Type B pancreatic cell (in vitro differentiated cells): Measurements from ENCODE around the gene HOXA13. TPM values are rescaled to one million over a fixed set of nuclear protein-coding genes. Genes with fewer than 3 reads are reported as not detected.
A peak's percentile ranks its signal among the peaks of the same experiment; 100 is the strongest.

Source experiments
- DNase-seq: peaks from one replicate; pipeline ENCODE4 v3.0.0; 2021; ENCODE audit warnings: mixed read lengths; ENCODE audit not compliant: unreplicated experiment; ENCODE audit errors: extremely low spot score
- H3K27ac Mint-ChIP-seq: 2 replicates; pipeline ENCODE4 v1.8.0; 2021; ENCODE audit warnings: mild to moderate bottlenecking, mixed read lengths
- H3K27me3 Mint-ChIP-seq: 2 replicates; pipeline ENCODE4 v1.8.0; 2021; ENCODE audit warnings: mixed read lengths
- H3K36me3 Mint-ChIP-seq: 2 replicates; pipeline ENCODE4 v1.8.0; 2021; ENCODE audit warnings: mixed read lengths
- H3K4me1 Mint-ChIP-seq: one replicate; pipeline ENCODE4 v1.8.0; 2021; ENCODE audit warnings: mixed read lengths; ENCODE audit not compliant: unreplicated experiment
- H3K4me3 Mint-ChIP-seq: 2 replicates; pipeline ENCODE4 v1.8.0; 2021; ENCODE audit warnings: mild to moderate bottlenecking, mixed read lengths
- H3K9me3 Mint-ChIP-seq: 2 replicates; pipeline ENCODE4 v1.8.0; 2021; ENCODE audit warnings: mixed read lengths
- CTCF ChIP-seq: fragments of 200-600 bp; sonication (generic); conservative IDR thresholded peaks from 2 replicates; pipeline ENCODE4 v1.5.0; 2021; ENCODE audit warnings: antibody characterized with exemption, mild to moderate bottlenecking
- total RNA-seq: library from RNA; stranded (reverse); gene quantifications from 2 replicates; pipeline ENCODE4 v1.2.1, GENCODE V29; 2021; ENCODE audit warnings: low replicate concordance

Gene HOXA13
- total RNA-seq, 1 donor from 2014 or later, result 0.75 TPM

DNA sequence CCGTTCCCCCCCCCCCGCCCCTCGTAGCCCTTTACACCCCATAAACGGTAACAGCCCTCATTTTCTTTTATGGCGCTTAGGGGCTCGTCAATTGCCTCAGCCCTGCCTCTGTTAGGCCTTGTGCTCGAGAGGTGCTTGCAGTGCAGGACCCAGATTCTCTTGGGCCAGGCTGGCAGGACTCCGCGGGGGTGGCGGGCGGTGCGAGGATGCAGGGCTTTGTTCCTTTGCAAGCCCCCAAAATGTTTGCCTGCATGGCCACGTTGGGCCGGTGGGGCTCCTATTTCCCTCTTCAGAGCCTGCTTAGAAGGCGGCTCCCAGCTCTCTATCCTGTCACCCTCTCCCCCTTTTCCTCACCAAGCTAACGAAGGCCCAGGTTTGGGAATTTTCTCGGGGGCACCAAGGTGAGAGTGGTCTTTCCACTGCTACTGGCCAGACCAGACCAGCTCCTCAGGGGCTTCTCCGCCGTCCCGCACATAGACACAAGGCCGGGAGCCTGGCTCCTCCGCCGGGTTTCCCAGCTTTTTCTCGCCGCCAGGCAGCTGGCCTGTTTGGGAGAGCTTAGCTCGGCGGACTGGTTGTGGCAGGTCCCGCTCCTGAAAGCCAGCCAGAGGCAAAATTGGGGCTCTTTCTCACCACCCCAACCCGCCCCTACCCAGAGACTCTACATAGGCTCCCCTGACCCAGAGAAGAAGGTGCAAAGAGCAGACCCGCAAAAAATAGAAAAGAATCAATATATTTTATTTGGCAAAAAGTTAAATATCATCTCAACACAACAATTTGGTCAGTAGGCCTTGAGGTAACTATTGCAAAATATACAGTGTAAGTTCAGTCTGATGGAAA is 38.0 kb downstream of the HOXA13 start:
- Mint-ChIP-seq H3K36me3 (peaks cover 4% of the 10 kb centered on the region), H3K4me1 (peaks cover 18% of the 10 kb centered on the region), H3K27ac (no peak overlapping the region), H3K4me3 (peak overlapping the region; percentile 17), H3K9me3 (peaks cover 5% of the 10 kb centered on the region), H3K27me3 (peaks cover 88% of the 10 kb centered on the region)
- no peak for TF ChIP-seq CTCF
- DNase-seq, result no peak

DNA sequence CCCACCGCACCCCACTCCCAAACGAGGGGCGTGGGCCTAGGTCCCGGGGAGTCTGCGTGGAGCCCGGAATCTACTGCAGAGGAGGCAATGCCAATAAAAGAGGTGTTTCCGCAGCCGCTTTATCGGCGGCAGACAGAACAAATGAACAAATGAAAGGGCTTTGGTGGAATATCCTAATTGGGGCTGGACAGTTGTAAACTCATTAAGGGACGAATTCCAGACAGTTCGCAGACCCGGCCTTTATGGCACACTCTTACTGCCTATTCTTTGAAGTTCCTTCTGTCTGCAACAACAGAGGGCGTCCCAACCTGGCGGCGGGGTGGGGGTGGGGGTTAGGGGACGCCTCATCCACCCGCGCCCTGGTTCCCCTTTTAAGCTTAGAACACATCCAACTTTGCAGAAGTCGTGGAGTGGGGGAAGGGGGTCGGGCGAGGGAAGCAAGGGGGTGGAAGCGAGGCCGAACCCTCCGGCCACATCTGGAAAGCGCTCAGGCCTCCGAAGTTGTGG is 38.6 kb downstream of the HOXA13 start:
- DNase-seq, result no peak
- Mint-ChIP-seq H3K4me3 (peak overlapping the region; percentile 83), H3K36me3 (peaks cover 4% of the 10 kb centered on the region), H3K27me3 (peaks cover 87% of the 10 kb centered on the region), H3K27ac (no peak overlapping the region), H3K9me3 (peaks cover 5% of the 10 kb centered on the region), H3K4me1 (peaks cover 18% of the 10 kb centered on the region)
- no peak for TF ChIP-seq CTCF

DNA sequence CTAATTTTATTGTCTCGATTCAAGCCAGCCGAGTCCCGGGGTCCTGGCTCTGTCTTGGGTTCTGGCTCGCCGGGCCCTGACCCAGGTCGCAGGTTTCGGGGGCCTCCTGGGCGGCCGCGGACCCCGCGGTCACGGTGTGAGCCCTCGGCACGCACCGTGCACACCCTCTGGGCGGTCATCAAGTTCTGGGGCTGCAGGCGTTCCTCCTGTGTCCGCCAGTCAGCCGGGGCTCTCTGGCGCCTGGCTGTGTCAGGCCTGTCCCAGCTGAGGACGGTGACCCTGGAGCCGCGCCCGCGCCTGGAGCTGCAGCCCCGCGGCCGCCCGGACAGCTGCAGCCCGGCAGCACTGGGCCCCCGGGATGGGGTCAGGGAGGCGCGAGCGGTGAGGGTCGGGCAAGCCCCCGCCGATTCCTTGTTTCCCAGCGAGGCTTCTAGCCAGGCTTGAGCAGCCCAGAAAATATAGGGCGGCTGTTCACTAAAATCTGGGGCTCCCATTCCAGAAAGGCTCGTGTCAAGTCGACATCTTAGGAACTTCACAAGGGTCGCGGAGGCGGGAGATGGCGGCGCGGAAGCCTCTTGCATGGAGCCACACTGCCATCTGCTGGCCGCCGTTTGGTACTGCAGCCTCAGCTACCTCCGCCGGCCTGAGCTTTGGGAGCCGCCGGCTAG is 39.2 kb downstream of the HOXA13 start:
- TF ChIP-seq CTCF, result peak; percentile 99
- peak; percentile 93 for DNase-seq
- peaks cover 4% of the 10 kb centered on the region for H3K36me3 Mint-ChIP-seq

DNA sequence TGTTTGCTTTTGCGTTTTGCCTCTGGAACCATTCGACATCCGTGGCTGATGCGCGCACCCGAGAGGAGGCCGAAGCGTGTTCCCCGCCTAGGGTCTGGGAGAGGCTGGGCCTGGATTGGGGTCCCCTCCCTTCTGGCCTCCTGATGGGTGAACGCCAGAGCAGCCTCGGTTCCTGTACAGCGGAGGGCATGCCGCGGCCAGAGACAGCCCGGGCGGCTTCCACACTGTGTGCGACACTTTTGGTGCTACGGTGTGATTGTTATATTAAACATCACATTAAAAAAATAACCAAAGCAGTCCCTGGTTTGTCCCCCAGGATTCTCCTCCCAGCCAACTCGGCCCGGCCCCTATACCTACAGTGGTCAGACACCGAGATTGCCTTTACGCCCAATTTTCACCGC is 39.7 kb downstream of the HOXA13 start:
- TF ChIP-seq CTCF, result no peak
- Mint-ChIP-seq H3K27ac (no peak overlapping the region), H3K36me3 (peaks cover 4% of the 10 kb centered on the region), H3K4me3 (peak overlapping the region; percentile 69), H3K4me1 (peaks cover 14% of the 10 kb centered on the region), H3K27me3 (peaks cover 90% of the 10 kb centered on the region), H3K9me3 (peaks cover 5% of the 10 kb centered on the region)
- no peak for DNase-seq

More for the DNA sequence above, 39.2 kb downstream of the HOXA13 start:
- peak overlapping the region; percentile 83 for H3K4me3 Mint-ChIP-seq
- H3K27ac Mint-ChIP-seq, result no peak overlapping the region
- H3K27me3 Mint-ChIP-seq, result peaks cover 88% of the 10 kb centered on the region
- H3K9me3 Mint-ChIP-seq, result peaks cover 5% of the 10 kb centered on the region
- H3K4me1 Mint-ChIP-seq, result peaks cover 16% of the 10 kb centered on the region

GRCh38 chr7:27159266-27160144 is 40.4 kb downstream of the HOXA13 start:
- H3K4me3 Mint-ChIP-seq, result peak overlapping the region; percentile 70
- H3K27ac Mint-ChIP-seq, result no peak overlapping the region
- peaks cover 92% of the 10 kb centered on the region for H3K27me3 Mint-ChIP-seq
- H3K36me3 Mint-ChIP-seq, result peaks cover 7% of the 10 kb centered on the region
- no peak for TF ChIP-seq CTCF
- peaks cover 5% of the 10 kb centered on the region for H3K9me3 Mint-ChIP-seq
- DNase-seq, result no peak
- H3K4me1 Mint-ChIP-seq, result peaks cover 19% of the 10 kb centered on the region
